Pancreas (tissue), 10 donors: Measurements from ENCODE around the gene ZNF397. TPM values are rescaled to one million over a fixed set of nuclear protein-coding genes. Genes with fewer than 3 reads are reported as not detected.

Experiments used
- ATAC-seq, 4 donors: fragments of 200-7000 bp; cut with Tn5 transposase; one replicate each; pipeline versions ENCODE4 v1.8.0 to v1.9.1; 2020; ENCODE audit warnings: mild to moderate bottlenecking in 4 of 4, moderate library complexity in 4 of 4
- DNase-seq, 6 donors: peaks; one replicate each; pipeline ENCODE4 v3.0.0-alpha.2; 2020
- FAIRE-seq: peaks from 2 replicates; lab custom pipeline; 2012; peaks lifted over from hg19 to GRCh38; lab: Jason Lieb, UNC
- H3K27ac ChIP-seq, 4 donors: fragments of 200-600 bp; sonication (generic); 1 replicate in 3 of 4; 2 replicates in 1 of 4; pipeline versions ENCODE4 v1.5.0 to v1.8.0; 2020
- H3K27me3 ChIP-seq, 4 donors: fragments of 200-600 bp; one replicate each; pipeline ENCODE4 v1.8.0; 2021
- H3K36me3 ChIP-seq, 3 donors: fragments of 200-600 bp; sonication (generic) in 1 of 3; one replicate each; pipeline versions ENCODE4 v1.5.0 to v1.8.0; 2020 to 2021
- H3K4me1 ChIP-seq, 3 donors: fragments of 200-600 bp; one replicate each; pipeline ENCODE4 v1.8.0; 2021
- H3K4me3 ChIP-seq, 4 donors: fragments of 200-600 bp; sonication (generic) in 2 of 4; one replicate each; pipeline versions ENCODE4 v1.5.0 to v1.8.0; 2020 to 2021
- H3K9me3 ChIP-seq, 4 donors: fragments of 200-600 bp; one replicate each; pipeline ENCODE4 v1.8.0; 2021
- CTCF ChIP-seq, 4 donors: fragments of 200-600 bp; sonication (generic) in 3 of 4; IDR thresholded peaks; one replicate each; pipeline versions ENCODE4 v1.5.0 to v1.8.0; 2021; ENCODE audit warnings: antibody characterized with exemption in 4 of 4
- WGBS, 2 donors: extraction: QIAGEN DNeasy Blood & Tissue Kit; methylation state at CpG; one replicate each; pipeline ENCODE4 v1.1.7; 2013; 5-methylcytosine and 5-hydroxymethylcytosine counted together
- intact Hi-C, 3 donors: fragments of 100-400 bp; cut with DNase I; formaldehyde crosslinking; loops; one replicate each; pipeline versions ENCODE4 v1.11.1 to v1.14.2; 2022
- polyA plus RNA-seq, 2 donors: library from polyadenylated mRNA; stranded (reverse); fragments of 200-250 nt; gene quantifications; one replicate each; pipeline ENCODE4 v1.2.3, GENCODE V29; 2013
- total RNA-seq, 6 donors: library from RNA; stranded (reverse); fragmentation: NEBNext Ultra II Directional in 4 of 6; extraction: Animal tissue kit (Norgen Biotek cat#: 25700) in 4 of 6; gene quantifications; one replicate each; pipeline versions ENCODE4 v1.2.1 to v1.2.4, GENCODE V29; 2021 to 2023
- donor health status: healthy with polysubstance abuse.
- donor health status: DM: no; HTN: no; CAD: no; lungs with moderate emphysema.
- donor health status: DM: no; HTN: no; CAD: no.
- donor health status: control.
- donor health status: control.
- donor health status: Bipolar disorder and iron deficiency.
- donor health status: DM: yes; HTN: yes; CAD: no.
- donor health status: DM: no; HTN: no; CAD: no.
- donor health status: DM: no; HTN: no; CAD: no.
- donor health status: DM: yes; HTN: yes; CAD: no.

The ZNF397 gene
- total and polyA plus RNA-seq, 8 donors = 8.5 to 16.3 (median 9.4) TPM

DNA sequence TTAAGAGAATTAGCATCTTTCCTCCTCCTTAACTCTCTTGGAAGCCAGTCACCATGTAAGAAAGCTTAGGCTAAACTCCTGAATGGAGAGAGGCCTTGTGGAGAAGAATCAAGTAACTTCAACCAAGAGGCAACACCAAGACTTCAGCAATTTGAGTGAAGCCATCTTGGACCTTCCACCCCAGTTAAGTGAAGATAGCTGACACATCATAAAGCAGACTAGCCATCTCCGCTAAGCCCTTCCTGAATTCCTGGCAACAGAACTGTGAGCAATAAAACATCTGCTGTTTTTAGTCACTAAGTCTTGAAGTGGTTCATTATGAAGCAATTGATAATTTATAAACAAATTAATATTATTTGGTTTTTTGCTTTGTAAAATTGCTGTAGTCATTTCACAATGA, 1.5 kb upstream of the ZNF397 start:
- peaks cover 0 to 19% (median 5%) of the 10 kb centered on the region in 3 donors for H3K36me3 ChIP-seq
- H3K27ac ChIP-seq = no peak overlapping the region
- intact Hi-C loops = loop anchor here in 1 of 3 donors (10.0 kb wide), 1 partner anchor 115 kb away; no protein-coding TSS in a partner anchor
- ATAC-seq = no peak
- 92 to 100% methylated on average over 1 of the region's 1 CpG for WGBS, 2 donors
- no peak overlapping the region for H3K4me3 ChIP-seq
- no peaks in the 10 kb centered on the region for H3K9me3 ChIP-seq
- no peak for TF ChIP-seq CTCF (IDR thresholded peaks at IDR 0.05)
- FAIRE-seq = no peak
- H3K27me3 ChIP-seq = no peaks in the 10 kb centered on the region
- DNase-seq = no peak
- peaks cover 7 to 11% (median 8%) of the 10 kb centered on the region in 3 donors for H3K4me1 ChIP-seq

DNA sequence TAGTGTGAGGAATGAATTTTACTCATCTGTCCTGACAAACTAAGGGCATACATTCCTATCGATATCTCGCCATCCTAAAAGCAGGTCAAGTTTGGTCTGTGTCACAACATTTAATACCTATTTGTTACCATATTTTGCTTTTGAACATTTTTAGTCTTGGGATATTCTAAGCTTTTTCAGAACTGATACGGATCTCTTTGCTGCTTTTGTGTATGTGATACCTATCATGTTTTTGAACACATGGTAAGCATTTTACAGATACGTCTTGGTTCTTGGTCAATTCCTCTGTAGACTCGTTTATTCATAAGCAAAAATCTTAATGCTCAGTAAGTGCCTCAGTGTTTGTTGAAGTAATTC, 592 bp downstream of the ZNF397 start:
- TF ChIP-seq CTCF (IDR thresholded peaks at IDR 0.05) = no peak
- Histone ChIP-seq H3K27ac (peak overlapping the region; percentile 86 to 95 (median 91)), H3K4me3 (peak overlapping the region; percentile 62 to 83 (median 70)), H3K4me1 (peaks cover 7 to 11% (median 8%) of the 10 kb centered on the region in 3 donors), H3K36me3 (peaks cover 0 to 38% (median 5%) of the 10 kb centered on the region in 3 donors), H3K9me3 (no peaks in the 10 kb centered on the region), H3K27me3 (no peaks in the 10 kb centered on the region)
- intact Hi-C loops = no loop called here
- no peak for ATAC-seq
- WGBS, 2 donors = 0% methylated on average over 5 of the region's 5 CpGs
- peak; percentile 43 for FAIRE-seq
- DNase-seq = no peak

DNA sequence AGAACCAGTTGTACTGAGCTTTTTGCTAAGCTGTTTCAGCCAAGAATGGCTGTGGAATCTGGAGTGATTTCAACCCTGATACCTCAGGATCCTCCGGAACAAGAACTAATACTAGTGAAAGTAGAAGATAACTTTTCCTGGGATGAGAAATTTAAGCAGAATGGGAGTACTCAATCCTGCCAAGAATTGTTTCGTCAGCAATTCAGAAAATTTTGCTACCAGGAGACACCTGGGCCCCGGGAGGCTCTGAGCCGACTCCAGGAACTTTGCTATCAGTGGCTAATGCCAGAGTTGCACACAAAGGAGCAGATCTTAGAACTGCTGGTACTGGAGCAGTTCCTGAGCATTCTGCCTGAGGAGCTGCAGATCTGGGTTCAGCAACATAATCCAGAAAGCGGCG, 1.6 kb downstream of the ZNF397 start:
- no peak for ATAC-seq
- no peak for TF ChIP-seq CTCF (IDR thresholded peaks at IDR 0.05)
- intact Hi-C loops = no loop called here
- no peak overlapping the region for H3K4me3 ChIP-seq
- 92 to 94% methylated on average over 6 of the region's 6 CpGs for WGBS, 2 donors
- H3K27ac ChIP-seq = no peak overlapping the region
- no peaks in the 10 kb centered on the region for H3K27me3 ChIP-seq
- peaks cover 7 to 11% (median 8%) of the 10 kb centered on the region in 3 donors for H3K4me1 ChIP-seq
- DNase-seq = no peak
- peaks cover 0 to 44% (median 5%) of the 10 kb centered on the region in 3 donors for H3K36me3 ChIP-seq
- FAIRE-seq = no peak
- H3K9me3 ChIP-seq = no peaks in the 10 kb centered on the region

DNA sequence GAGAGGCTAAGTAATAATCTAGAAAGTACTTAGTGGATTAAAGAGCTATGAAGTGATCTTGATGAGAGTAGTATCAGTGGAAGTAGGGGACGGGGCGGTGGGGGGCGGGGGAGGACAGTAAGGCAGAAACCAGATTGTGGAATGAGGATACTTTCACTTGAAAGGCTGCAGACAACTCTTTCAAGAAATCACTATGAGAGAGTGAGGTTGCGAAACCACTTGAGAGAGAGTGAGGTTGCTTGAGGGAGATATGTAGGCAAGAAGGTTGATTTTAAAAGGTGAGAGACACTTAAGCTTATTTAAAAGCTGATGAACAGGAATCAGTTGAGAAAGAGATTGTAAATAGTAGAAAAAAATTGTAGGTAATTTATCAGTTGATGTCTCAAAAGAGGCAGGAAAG, 3.8 kb downstream of the ZNF397 start:
- Histone ChIP-seq H3K9me3 (no peaks in the 10 kb centered on the region), H3K27ac (no peak overlapping the region), H3K4me3 (no peak overlapping the region), H3K27me3 (no peaks in the 10 kb centered on the region), H3K4me1 (peaks cover 7 to 11% (median 8%) of the 10 kb centered on the region in 3 donors), H3K36me3 (peaks cover 0 to 59% (median 14%) of the 10 kb centered on the region in 3 donors)
- no peak for FAIRE-seq
- WGBS, 2 donors = 96 to 100% methylated on average over 4 of the region's 4 CpGs
- DNase-seq = no peak
- ATAC-seq = no peak
- no peak for TF ChIP-seq CTCF (IDR thresholded peaks at IDR 0.05)
- intact Hi-C loops = no loop called here

DNA sequence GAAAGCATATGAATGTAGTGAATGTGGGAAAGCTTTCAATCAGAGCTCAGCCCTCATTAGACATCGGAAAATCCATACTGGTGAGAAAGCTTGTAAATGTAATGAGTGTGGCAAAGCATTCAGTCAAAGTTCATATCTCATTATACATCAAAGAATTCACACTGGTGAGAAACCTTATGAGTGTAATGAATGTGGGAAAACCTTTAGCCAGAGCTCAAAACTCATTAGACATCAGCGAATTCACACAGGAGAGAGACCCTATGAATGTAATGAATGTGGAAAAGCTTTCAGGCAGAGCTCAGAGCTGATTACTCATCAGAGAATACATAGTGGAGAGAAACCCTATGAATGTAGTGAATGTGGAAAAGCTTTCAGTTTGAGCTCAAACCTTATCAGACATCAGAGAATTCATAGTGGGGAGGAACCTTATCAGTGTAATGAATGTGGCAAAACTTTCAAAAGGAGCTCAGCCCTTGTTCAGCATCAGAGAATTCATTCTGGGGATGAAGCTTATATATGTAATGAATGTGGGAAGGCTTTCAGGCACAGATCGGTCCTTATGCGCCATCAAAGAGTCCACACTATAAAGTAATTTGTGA, 5.0 kb downstream of the ZNF397 start:
- 95 to 97% methylated on average over 4 of the region's 4 CpGs for WGBS, 2 donors
- no peak for FAIRE-seq
- H3K4me3 ChIP-seq = no peak overlapping the region
- DNase-seq = no peak
- peaks cover 0 to 59% (median 14%) of the 10 kb centered on the region in 3 donors for H3K36me3 ChIP-seq
- ATAC-seq = no peak
- no peaks in the 10 kb centered on the region for H3K27me3 ChIP-seq
- H3K4me1 ChIP-seq = peaks cover 7 to 9% (median 8%) of the 10 kb centered on the region in 3 donors
- no peak overlapping the region for H3K27ac ChIP-seq
- intact Hi-C loops = no loop called here
- TF ChIP-seq CTCF (IDR thresholded peaks at IDR 0.05) = no peak
- no peaks in the 10 kb centered on the region for H3K9me3 ChIP-seq
